Stimulated activated CD4-positive, alpha-beta T cell treated with anti-CD3 and anti-CD28 coated beads, Interleukin-1b, Interleukin-23, amount 100 ng/mL, for 4 hours (primary cell): ENCODE data around the gene CATSPER2.
"Not testable (repeated sequence)": the region's sequence is repeated elsewhere in the genome, so short reads cannot be mapped to it uniquely, and the experiment has no call there.

Experiments
- DNase-seq, 2 donors: peaks; one replicate each; pipeline ENCODE4 v3.0.0-alpha.2; 2020; ENCODE audit warnings: low read depth in 2 of 2

Gene CATSPER2

DNA sequence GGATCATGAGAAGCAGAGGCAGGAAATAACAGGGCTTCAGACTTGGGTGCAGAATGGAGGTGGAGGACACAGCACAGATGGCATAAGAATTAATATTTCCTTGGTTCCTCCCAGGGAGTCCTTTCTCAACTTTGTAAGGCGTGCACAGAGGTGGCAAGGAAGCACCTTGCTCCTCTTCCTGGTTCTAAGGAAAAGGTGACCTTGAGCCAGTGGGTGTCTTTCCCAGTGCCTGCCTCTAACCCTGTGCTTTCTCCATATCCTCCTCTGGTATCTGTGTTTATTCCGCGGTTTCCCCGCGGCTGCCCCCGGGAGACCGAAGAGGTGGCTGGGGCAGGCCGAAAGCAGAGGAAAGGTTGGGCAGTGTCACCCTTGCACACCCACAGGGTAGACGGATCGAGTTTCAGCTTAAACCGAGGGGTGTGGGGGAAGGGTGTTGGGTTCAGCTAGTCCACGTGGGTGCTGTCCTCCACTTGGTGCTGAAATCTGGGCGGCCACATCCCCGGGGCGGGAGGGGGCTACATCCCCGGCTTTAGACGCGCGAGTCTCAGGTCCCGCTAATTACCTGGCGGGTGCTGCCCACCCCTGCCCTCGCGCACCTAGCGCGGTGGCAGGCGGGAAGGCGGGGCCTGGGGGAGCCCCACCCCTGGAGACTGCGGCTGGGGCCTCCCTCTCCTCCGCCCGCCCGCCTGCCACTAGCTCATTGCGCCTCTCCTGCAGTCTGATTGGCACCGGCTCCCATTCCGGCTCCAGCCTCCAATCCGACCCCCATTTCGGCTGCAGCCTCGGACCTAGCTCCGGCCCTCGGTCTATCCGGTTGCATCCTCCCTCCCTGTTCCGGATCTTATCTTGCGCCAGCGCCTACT lies 55.1 kb downstream of the CATSPER2 start, which contains the start of gene CKMT1B:
TSS of gene CKMT1B (plus strand) at position 700 of the 863 bp plus-strand sequence. CDS start 192 bp downstream, outside the sequence.
- DNase-seq = not testable (repeated sequence)

DNA sequence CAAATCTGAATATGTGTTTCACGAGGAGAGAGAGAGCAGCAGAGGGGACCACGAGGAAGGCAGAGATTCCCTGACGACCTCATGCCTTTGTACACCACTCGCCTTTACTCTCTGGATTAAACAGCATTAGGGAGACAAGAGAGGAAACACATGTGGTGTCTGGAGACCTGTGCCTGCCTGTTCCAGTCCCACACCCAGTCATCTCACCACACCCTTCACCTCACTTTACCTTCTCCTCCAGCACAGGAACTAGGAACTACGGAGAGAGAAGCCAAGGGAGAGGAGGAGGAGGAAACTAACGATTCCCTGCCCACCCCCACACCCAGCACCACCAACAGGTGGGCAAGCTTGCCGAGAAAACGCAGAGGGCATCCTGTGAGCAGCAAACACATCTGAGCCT lies 55.8 kb downstream of the CATSPER2 start:
- not testable (repeated sequence) for DNase-seq

DNA sequence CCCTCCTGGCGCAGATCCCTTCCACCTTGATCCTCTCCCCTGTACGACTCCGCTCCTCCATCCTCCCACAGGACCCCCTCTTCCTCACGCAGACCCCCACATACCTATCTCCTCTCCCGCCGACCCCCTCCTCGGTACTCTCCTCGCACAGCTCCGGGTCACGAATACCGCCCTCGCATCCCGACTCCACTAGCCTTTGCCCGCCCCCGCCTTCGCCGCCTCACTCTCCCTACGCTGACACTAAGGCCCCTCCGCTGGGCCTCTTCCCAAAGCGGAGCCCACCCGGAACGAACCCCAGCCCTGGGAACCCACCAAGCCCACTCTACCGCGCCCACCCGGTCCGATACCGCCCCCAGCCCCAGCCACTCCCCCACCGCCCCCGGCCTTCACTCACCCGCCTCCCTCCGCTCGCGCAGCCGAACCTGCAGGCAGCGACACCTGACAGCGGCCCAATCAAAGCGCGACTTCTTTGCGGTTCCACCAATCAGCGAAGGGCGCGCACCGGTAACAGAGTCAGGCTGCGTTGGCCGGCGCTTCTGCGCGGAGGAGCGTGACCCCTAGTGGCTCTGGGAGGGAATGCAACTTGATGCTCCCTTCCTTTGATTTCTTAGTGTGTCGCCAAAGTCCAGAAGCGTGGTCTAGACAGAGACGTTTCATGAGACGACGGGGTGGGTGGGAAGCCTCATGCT lies 58.7 kb downstream of the CATSPER2 start, which contains the start of gene PPIP5K1:
TSS of gene PPIP5K1 (minus strand) at position 431 of the 689 bp plus-strand sequence. CDS start 5,704 bp downstream, outside the sequence.
- DNase-seq = not testable (repeated sequence)
